Adrenal gland (tissue), 5 donors: ENCODE data around the gene METTL26.
A peak's percentile ranks its signal among the peaks of the same experiment; 100 is the strongest.

Source experiments
- CTCF ChIP-seq, 6 experiments: fragments of 450-650 bp in 4 of 6; fragments of 200-600 bp in 2 of 6; sonication (generic) in 1 of 6; IDR thresholded peaks; 1 replicate in 5 of 6; 2 replicates in 1 of 6; pipeline versions ENCODE4 v1.5.1 to v1.8.0; 2016 to 2021; ENCODE audit warnings: antibody characterized with exemption in 6 of 6, mild to moderate bottlenecking in 2 of 6, moderate library complexity in 1 of 6
- POLR2A ChIP-seq, 2 donors: fragments of 450-650 bp; IDR thresholded peaks; one replicate each; pipeline ENCODE4 v1.6.1; 2017; ENCODE audit warnings: antibody characterized with exemption in 2 of 2, mild to moderate bottlenecking in 2 of 2, moderate library complexity in 1 of 2
- donor health status: DM: no; HTN: no; CAD: no.

GRCh38 chr16:637081-638018 is 1.2 kb upstream of the METTL26 start:
- TF ChIP-seq CTCF (IDR thresholded peaks at IDR 0.05) (no peak), POLR2A (IDR thresholded peaks at IDR 0.05) (peak in 1 of 2 donors; percentile 40)
